Measurements from ENCODE around the gene EPAS1.
"Not testable (repeated sequence)": the region's sequence is repeated elsewhere in the genome, so short reads cannot be mapped to it uniquely, and the experiment has no call there.

Gene EPAS1

GRCh38 chr2:46386763-46387162 is 89.6 kb downstream of the EPAS1 start:
- no peak for DNase-seq

GRCh38 chr2:46387292-46387691 is 90.1 kb downstream of the EPAS1 start:
- no peak for DNase-seq

DNA sequence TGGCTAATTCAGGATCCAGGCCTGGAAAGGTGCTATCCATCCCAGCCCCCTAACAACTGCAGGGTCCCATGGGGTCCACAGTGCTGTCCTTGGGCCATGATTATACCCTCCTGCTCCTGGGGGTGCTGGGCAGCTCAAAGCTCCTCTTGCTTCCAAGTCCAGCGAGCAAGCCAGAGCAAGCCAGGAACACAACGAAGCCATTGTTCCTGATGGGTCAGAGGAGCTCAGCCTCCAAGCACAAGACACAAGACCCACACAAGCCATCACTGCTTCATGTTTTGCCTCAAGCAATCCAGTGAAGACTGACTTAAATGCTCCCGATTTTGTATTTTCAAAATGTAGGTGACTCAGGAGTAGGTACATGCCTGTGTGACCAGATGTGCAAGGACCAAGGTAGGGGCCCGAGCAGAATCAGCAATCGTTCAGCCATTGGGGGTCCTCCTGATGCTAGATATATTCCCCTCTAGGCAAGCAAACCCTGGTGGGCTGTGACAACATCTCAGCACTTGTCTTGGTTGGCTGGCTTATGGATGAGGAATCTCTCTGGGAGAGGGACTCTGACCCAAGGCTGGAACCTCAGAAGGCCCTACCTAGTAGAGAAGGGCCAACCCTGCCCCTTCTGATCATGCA is 90.8 kb downstream of the EPAS1 start:
- no peak for DNase-seq

DNA sequence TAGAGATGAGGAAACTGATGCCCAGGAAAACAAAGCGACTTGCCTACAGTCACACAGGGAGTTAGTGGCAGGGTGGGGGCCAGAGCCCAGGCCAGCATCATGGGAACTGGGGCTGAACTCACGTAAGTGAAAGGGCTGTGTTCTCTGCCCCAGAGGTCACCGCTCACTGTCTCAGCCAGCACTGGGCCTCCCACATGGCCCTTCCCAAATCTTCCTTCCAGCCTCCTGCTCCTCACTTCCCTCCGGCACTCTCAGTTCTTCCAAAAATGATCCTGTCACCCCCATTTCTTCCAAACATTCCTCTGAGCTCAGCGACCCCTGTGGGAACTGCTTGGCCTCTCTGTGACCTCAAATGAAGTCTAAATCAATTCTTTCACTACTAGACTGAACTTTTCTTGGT is 91.7 kb downstream of the EPAS1 start:
- no peak for DNase-seq

- no peak for DNase-seq
Measured at GRCh38 chr2:46389417-46389916, 92.3 kb downstream of the EPAS1 start.

- DNase-seq: no peak
Measured at GRCh38 chr2:46390036-46390435, 92.8 kb downstream of the EPAS1 start.

DNA sequence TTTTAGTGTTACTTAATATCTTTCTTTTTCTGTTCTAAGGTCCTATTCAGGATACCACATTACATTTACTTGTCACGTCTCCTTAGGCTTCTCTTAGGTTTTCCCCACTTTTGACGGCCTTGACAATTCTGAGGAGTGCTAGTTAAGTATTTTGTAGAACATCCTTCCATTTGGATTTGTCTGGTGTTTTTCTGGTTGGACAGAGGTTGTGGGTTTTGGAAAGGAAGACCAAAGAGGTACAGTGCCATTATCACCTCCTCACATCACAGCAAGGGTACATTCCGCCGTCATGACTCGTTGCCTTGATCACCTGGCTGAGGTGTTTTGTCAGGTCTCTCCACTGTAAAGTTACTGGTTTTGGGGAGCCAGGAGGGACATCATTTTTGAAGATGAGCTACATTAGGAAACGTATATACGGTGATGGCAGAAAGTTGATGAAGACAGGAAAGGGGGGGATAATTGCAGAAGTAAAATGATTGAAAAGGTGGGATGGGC is 93.7 kb downstream of the EPAS1 start:
- no peak for DNase-seq

DNA sequence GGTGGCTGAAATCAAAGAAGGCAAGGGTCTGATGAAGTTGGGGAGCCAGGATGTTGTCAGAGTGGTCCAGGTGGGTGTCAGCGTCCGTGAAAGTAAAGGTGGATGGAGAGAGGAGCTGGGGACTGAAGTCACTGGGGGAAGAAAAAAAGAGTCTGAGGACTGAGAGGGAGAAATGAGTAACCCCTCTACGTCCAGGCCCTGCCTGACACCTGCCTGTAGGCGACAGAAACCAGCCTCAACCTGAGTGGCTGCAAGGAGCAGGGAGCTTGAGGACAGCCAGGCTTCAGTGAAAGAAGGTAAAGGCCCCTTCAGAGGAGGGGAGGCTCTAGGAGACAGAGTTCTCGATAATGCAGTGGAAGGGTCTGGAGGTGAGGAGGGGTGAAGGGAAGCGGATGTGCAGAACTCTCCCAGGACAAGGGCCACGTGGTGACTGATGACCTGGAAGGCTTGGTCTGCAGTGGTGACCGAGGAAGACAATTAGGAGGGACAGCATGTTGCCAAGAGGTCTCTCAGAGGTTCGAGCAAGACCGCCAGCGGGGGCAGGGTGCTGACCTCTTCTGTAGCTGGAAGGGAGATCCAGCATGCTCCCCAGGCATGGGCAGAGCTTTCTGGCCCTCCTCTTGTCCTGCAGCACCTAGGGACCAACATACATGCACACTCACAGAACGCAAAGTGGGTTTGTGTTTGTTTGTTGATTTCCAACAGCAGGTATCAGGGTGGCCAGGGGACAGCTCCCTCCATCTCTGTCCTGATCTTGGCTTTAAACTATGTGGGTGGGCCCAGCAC is 95.5 kb downstream of the EPAS1 start:
- DNase-seq: no peak

GRCh38 chr2:46393347-46393820 is 96.2 kb downstream of the EPAS1 start:
- no peak for DNase-seq

DNA sequence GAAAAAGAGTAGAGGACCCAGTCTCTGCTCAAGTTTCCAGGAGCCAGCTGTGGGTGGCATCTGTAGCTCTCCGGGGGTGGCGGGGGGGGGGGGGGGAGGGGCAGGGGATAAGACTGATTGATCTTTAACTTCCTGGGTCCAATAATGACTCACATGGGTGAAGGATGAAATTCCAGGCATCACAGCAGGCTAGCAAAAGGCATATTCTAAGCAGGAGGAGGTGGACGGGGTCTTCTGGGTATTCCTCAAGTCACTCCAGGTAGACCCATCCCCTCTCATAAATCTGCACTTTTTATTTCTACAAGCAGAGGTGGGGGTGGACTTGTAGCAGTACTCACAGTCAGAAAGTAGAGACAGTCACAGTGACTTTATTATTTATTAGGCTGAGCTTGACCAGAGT is 96.7 kb downstream of the EPAS1 start:
- no peak for DNase-seq

GRCh38 chr2:46394649-46395510 is 97.7 kb downstream of the EPAS1 start:
- no peak for DNase-seq

DNA sequence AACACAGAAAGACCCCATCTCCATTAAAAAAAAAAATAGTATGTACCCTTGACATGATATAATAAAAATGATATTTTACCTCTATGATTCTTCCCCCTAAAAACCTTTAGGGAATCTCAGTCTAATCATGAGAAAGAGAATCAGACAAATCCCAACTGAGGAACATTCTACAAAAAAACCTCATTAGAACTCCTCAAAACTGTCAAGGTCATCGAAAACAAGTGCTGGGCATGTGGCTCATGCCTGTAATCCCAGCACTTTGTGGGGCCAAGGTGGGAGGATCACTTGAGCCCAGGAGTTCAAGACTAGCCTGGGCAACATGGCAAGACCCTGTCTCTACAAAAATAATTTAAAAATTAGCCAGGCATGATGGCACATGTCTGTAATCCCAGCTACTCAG is 98.5 kb downstream of the EPAS1 start:
- DNase-seq: not testable (repeated sequence)

DNA sequence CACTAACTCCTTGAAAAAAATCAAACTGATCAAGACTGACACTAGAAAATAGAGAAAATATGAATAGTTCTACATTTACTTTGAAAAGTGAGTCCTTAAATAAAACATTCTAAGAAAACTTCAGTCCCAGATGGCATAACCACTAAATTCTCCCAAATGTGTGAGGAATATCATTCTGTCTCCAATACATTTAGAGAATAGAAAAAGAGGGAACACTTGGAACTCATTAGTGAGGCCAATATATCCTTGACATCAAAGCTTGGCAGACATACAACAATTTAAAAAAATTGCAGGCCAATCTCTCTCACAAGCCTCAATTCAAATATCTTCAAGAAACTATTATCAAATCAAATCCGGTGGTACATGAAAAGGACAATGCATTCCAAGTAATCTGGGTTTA is 102.8 kb downstream of the EPAS1 start:
- no peak for DNase-seq

- DNase-seq: no peak
Measured at GRCh38 chr2:46402874-46403273, 105.7 kb downstream of the EPAS1 start.

DNA sequence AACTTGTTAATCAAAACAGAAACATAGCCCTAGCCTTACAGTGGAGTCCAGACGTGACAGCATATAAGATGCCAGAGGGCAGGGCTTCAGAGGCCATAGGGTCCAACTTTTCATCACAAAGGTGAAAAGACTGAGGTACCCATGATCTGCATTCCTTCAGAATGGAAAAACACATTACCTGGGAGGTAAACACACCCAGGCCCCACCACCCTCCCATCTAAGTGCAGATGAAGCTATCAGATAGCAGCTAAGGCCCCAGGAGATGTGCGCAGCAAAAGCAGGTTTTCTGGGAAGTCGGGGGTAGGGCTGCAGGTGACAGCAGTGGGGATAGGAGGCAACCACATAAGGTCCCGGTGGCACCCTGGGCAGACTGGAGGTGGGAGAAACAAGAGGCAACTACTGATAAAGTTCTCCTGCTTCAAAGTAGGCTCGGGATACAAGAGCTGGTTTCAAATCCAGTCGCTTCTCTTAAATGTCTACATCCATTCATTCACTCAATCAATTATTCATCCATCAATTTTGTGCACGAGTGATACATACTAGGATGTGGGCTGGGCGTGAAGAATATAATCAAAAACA is 107.1 kb downstream of the EPAS1 start:
- DNase-seq: no peak

- DNase-seq: no peak
Measured at GRCh38 chr2:46407852-46408455, 110.7 kb downstream of the EPAS1 start.

- DNase-seq: no peak
Measured at GRCh38 chr2:46409756-46410155, 112.5 kb downstream of the EPAS1 start.

- no peak for DNase-seq
Measured at GRCh38 chr2:46410273-46411244, 113.4 kb downstream of the EPAS1 start.

DNA sequence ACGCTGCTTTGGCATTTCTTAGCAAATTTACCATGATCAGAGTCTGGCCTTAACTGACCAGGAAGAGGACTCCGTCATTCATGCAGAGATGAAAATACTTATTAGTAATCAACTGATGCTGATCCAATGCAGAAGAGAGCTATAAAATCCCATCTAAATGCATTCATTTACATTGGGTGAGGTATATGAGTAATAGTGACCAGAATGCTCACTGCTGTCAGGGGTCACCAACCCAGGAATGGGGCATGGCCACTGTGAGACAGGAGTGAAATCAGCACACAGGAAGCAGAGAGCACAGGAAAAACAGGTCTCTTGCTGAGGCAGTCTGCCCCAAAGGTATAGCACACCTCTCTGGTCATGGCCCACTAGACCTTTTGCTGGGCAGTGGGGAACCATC is 114.0 kb downstream of the EPAS1 start:
- DNase-seq: no peak

GRCh38 chr2:46411985-46412384 is 114.8 kb downstream of the EPAS1 start:
- DNase-seq: no peak

- no peak for DNase-seq
Measured at GRCh38 chr2:46413111-46413510, 115.9 kb downstream of the EPAS1 start.

Measured in activated T-cell treated with anti-CD3 and anti-CD28 coated beads for 4 hours (primary cell).